GM12864 (cell line): ENCODE results near the gene TRIO.

Experiments
- DNase-seq: peaks from one replicate; pipeline ENCODE4 v3.0.0-alpha.2; 2011; ENCODE audit warnings: low read depth
- H3K4me3 ChIP-seq: 2 replicates; pipeline ENCODE4 v1.5.1; 2011; ENCODE audit warnings: mild to moderate bottlenecking, low read depth, low read length, control low read depth
- CTCF ChIP-seq: IDR thresholded peaks from 2 replicates; pipeline ENCODE4 v1.5.1; 2011; ENCODE audit warnings: low read depth, mild to moderate bottlenecking, moderate library complexity, low read length, control low read depth, inconsistent platforms; ENCODE audit errors: missing control alignments

The TRIO gene

GRCh38 chr5:14417792-14418765, 274.9 kb downstream of the TRIO start:
- no peak for TF ChIP-seq CTCF
- H3K4me3 ChIP-seq = no peak overlapping the region
- DNase-seq = no peak

DNA sequence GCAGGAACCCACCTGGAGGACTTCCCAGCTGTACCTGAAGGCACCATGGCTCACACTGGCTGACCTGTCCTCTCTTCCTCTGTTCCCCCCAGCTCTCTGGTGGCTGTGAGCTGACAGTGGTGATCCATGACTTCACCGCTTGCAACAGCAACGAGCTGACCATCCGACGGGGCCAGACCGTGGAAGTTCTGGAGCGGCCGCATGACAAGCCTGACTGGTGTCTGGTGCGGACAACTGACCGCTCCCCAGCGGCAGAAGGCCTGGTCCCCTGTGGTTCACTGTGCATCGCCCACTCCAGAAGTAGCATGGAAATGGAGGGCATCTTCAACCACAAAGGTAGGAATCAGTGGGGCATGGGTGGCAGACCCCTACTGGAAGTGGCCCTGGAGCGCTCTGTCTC, 276.5 kb downstream of the TRIO start:
- H3K4me3 ChIP-seq = no peak overlapping the region
- no peak for TF ChIP-seq CTCF
- no peak for DNase-seq

- no peak overlapping the region for H3K4me3 ChIP-seq
- no peak for TF ChIP-seq CTCF
- DNase-seq = no peak
These were observed 277.1 kb downstream of the TRIO start for GRCh38 chr5:14420101-14420811.

- no peak for DNase-seq
- no peak for TF ChIP-seq CTCF
- no peak overlapping the region for H3K4me3 ChIP-seq
These were observed 278.7 kb downstream of the TRIO start for GRCh38 chr5:14421851-14422250.

- TF ChIP-seq CTCF = no peak
- no peak overlapping the region for H3K4me3 ChIP-seq
- no peak for DNase-seq
These were observed 281.0 kb downstream of the TRIO start for GRCh38 chr5:14424011-14424685.

GRCh38 chr5:14425559-14425958, 282.4 kb downstream of the TRIO start:
- H3K4me3 ChIP-seq = no peak overlapping the region

More at GRCh38 chr5:14425559-14425958, 282.4 kb downstream of the TRIO start:
- no peak for TF ChIP-seq CTCF
- DNase-seq = no peak
